Erythroblast (primary cell): Measurements from ENCODE around the gene NEAT1.
"Not testable (repeated sequence)": the region's sequence is repeated elsewhere in the genome, so short reads cannot be mapped to it uniquely, and the experiment has no call there.

Source experiments
- GATA1 ChIP-seq: IDR thresholded peaks from 2 replicates; pipeline ENCODE4 v1.6.1; 2011; ENCODE audit warnings: low read depth, mild to moderate bottlenecking, control low read depth, low read length, moderate library complexity
- POLR2A ChIP-seq: IDR thresholded peaks from 2 replicates; pipeline ENCODE4 v1.6.1; 2011; ENCODE audit warnings: mild to moderate bottlenecking, low read length

- not testable (repeated sequence) for TF ChIP-seq POLR2A, GATA1
Measured at GRCh38 chr11:65472588-65473277, 50.1 kb downstream of the NEAT1 start.
